Activated CD4-positive, alpha-beta memory T cell treated with anti-CD3 and anti-CD28 coated beads for 36 hours (primary cell): ENCODE results near the gene TNXB. TPM values are rescaled to one million over a fixed set of nuclear protein-coding genes. Genes with fewer than 3 reads are reported as not detected.

Experiments used
- CTCF ChIA-PET: fragments of 350-600 bp; sonication (Branson Sonifier 250); formaldehyde crosslinking; loops from one replicate; lab custom pipeline; 2021; ENCODE audit warnings: antibody characterized with exemption, inconsistent platforms; lab: Charles Lee
- POLR2A ChIA-PET: fragments of 350-600 bp; sonication (Branson Sonifier 250); formaldehyde crosslinking; loops from one replicate; lab custom pipeline; 2021; ENCODE audit warnings: antibody characterized with exemption; lab: Charles Lee
- DNase-seq: peaks from one replicate; pipeline ENCODE4 v3.0.0-alpha.2; 2020
- H3K27ac Mint-ChIP-seq: one replicate; pipeline ENCODE4 v1.8.0; 2021; ENCODE audit warnings: mixed read lengths
- H3K27me3 Mint-ChIP-seq: one replicate; pipeline ENCODE4 v1.8.0; 2021; ENCODE audit warnings: mixed read lengths
- H3K36me3 Mint-ChIP-seq: one replicate; pipeline ENCODE4 v1.8.0; 2021; ENCODE audit warnings: mixed read lengths
- H3K4me1 Mint-ChIP-seq: one replicate; pipeline ENCODE4 v1.8.0; 2021; ENCODE audit warnings: low read depth, mixed read lengths
- H3K4me3 Mint-ChIP-seq: one replicate; pipeline ENCODE4 v1.8.0; 2021; ENCODE audit warnings: mild to moderate bottlenecking, mixed read lengths
- H3K9me3 Mint-ChIP-seq: one replicate; pipeline ENCODE4 v1.8.0; 2021; ENCODE audit warnings: mixed read lengths
- intact Hi-C: fragments of 100-400 bp; cut with micrococcal nuclease; formaldehyde crosslinking; loops from one replicate; pipeline ENCODE4 v1.15.1; 2023
- total RNA-seq, 2 experiments: library from RNA; stranded (reverse); gene quantifications; one replicate each; pipeline ENCODE4 v1.2.3, GENCODE V29; 2021

TNXB gene
- total RNA-seq, 2 experiments from 2014 or later: 5.2 to 5.8 TPM

GRCh38 chr6:32089082-32089828 is 19.9 kb downstream of the TNXB start:
- no peak for DNase-seq
- Mint-ChIP-seq H3K27me3 (peaks cover 33% of the 10 kb centered on the region), H3K27ac (no peak overlapping the region), H3K9me3 (no peaks in the 10 kb centered on the region), H3K36me3 (no peaks in the 10 kb centered on the region), H3K4me1 (peaks cover 12% of the 10 kb centered on the region), H3K4me3 (no peak overlapping the region)
- CTCF ChIA-PET: interaction anchor here (0.9 kb wide), 2 partner anchors 41 to 137 kb away, joined by 3 read pairs; no protein-coding TSS in a partner anchor
- intact Hi-C loops: no loop called here
- POLR2A ChIA-PET: no interaction called here

- Mint-ChIP-seq H3K4me3 (no peak overlapping the region), H3K9me3 (no peaks in the 10 kb centered on the region), H3K27ac (no peak overlapping the region), H3K36me3 (no peaks in the 10 kb centered on the region), H3K4me1 (peaks cover 12% of the 10 kb centered on the region), H3K27me3 (peaks cover 35% of the 10 kb centered on the region)
- ChIA-PET CTCF (no interaction called here), POLR2A (no interaction called here)
- no peak for DNase-seq
- intact Hi-C loops: no loop called here
Measured at GRCh38 chr6:32088487-32089049, 20.6 kb downstream of the TNXB start.

GRCh38 chr6:32087574-32088486 is 21.3 kb downstream of the TNXB start:
- Mint-ChIP-seq H3K27me3 (peaks cover 32% of the 10 kb centered on the region), H3K4me1 (peaks cover 12% of the 10 kb centered on the region), H3K4me3 (no peak overlapping the region), H3K27ac (no peak overlapping the region), H3K9me3 (no peaks in the 10 kb centered on the region), H3K36me3 (no peaks in the 10 kb centered on the region)
- CTCF ChIA-PET: interaction anchor here (1.0 to 1.6 kb wide), 2 partner anchors 31 to 42 kb away, joined by 3 to 6 read pairs; no protein-coding TSS in a partner anchor
- DNase-seq: peak; percentile 86
- intact Hi-C loops: loop anchor here (1.0 kb wide), 1 partner anchor 66 kb away; the partner anchor contains the start of gene PPT2
- POLR2A ChIA-PET: no interaction called here

- CTCF ChIA-PET: interaction anchor here (1.0 to 1.6 kb wide), 2 partner anchors 32 to 43 kb away, joined by 3 to 6 read pairs; no protein-coding TSS in a partner anchor
- Mint-ChIP-seq H3K36me3 (no peaks in the 10 kb centered on the region), H3K4me1 (peaks cover 12% of the 10 kb centered on the region), H3K27ac (no peak overlapping the region), H3K4me3 (no peak overlapping the region), H3K9me3 (no peaks in the 10 kb centered on the region), H3K27me3 (peaks cover 29% of the 10 kb centered on the region)
- DNase-seq: peak; percentile 64
- POLR2A ChIA-PET: no interaction called here
- intact Hi-C loops: loop anchor here (1.0 kb wide), 1 partner anchor 67 kb away; the partner anchor contains the start of gene PPT2
Measured at GRCh38 chr6:32086661-32087573, 22.2 kb downstream of the TNXB start.

GRCh38 chr6:32085759-32086459 is 23.2 kb downstream of the TNXB start:
- Mint-ChIP-seq H3K4me1 (peaks cover 12% of the 10 kb centered on the region), H3K27ac (no peak overlapping the region), H3K36me3 (no peaks in the 10 kb centered on the region), H3K27me3 (peaks cover 31% of the 10 kb centered on the region), H3K9me3 (no peaks in the 10 kb centered on the region), H3K4me3 (no peak overlapping the region)
- ChIA-PET CTCF (no interaction called here), POLR2A (no interaction called here)
- DNase-seq: no peak
- intact Hi-C loops: no loop called here

GRCh38 chr6:32084780-32085179 is 24.4 kb downstream of the TNXB start:
- POLR2A ChIA-PET: no interaction called here
- Mint-ChIP-seq H3K9me3 (no peaks in the 10 kb centered on the region), H3K27ac (no peak overlapping the region), H3K36me3 (no peaks in the 10 kb centered on the region), H3K27me3 (peaks cover 36% of the 10 kb centered on the region), H3K4me3 (no peak overlapping the region), H3K4me1 (peaks cover 12% of the 10 kb centered on the region)
- CTCF ChIA-PET: no interaction called here
- no peak for DNase-seq
- intact Hi-C loops: no loop called here

GRCh38 chr6:32083812-32084768 is 25.0 kb downstream of the TNXB start:
- intact Hi-C loops: no loop called here
- no peak for DNase-seq
- H3K27ac Mint-ChIP-seq: no peak overlapping the region
- H3K9me3 Mint-ChIP-seq: no peaks in the 10 kb centered on the region
- no peaks in the 10 kb centered on the region for H3K36me3 Mint-ChIP-seq
- H3K4me3 Mint-ChIP-seq: no peak overlapping the region
- peaks cover 12% of the 10 kb centered on the region for H3K4me1 Mint-ChIP-seq
- peaks cover 34% of the 10 kb centered on the region for H3K27me3 Mint-ChIP-seq
- CTCF ChIA-PET: interaction anchor here (0.8 kb wide), 1 partner anchor 36 kb away, joined by 3 read pairs; no protein-coding TSS in a partner anchor
- POLR2A ChIA-PET: no interaction called here

GRCh38 chr6:32082935-32083334 is 26.2 kb downstream of the TNXB start:
- POLR2A ChIA-PET: interaction anchor here (0.7 kb wide), 1 partner anchor 383 kb away, joined by 3 read pairs; no protein-coding TSS in a partner anchor
- no peak overlapping the region for H3K4me3 Mint-ChIP-seq
- CTCF ChIA-PET: interaction anchor here (0.8 to 1.1 kb wide), 3 partner anchors 8 to 72 kb away, joined by 3 read pairs; no protein-coding TSS in a partner anchor
- intact Hi-C loops: no loop called here
- H3K36me3 Mint-ChIP-seq: no peaks in the 10 kb centered on the region
- peaks cover 12% of the 10 kb centered on the region for H3K4me1 Mint-ChIP-seq
- H3K27ac Mint-ChIP-seq: no peak overlapping the region
- no peaks in the 10 kb centered on the region for H3K9me3 Mint-ChIP-seq
- peak; percentile 17 for DNase-seq
- H3K27me3 Mint-ChIP-seq: peaks cover 29% of the 10 kb centered on the region

GRCh38 chr6:32082478-32082877 is 26.7 kb downstream of the TNXB start:
- Mint-ChIP-seq H3K36me3 (no peaks in the 10 kb centered on the region), H3K4me3 (no peak overlapping the region), H3K4me1 (peaks cover 12% of the 10 kb centered on the region), H3K27ac (no peak overlapping the region), H3K9me3 (no peaks in the 10 kb centered on the region), H3K27me3 (peaks cover 29% of the 10 kb centered on the region)
- intact Hi-C loops: no loop called here
- DNase-seq: no peak
- ChIA-PET POLR2A (interaction anchor here (0.7 kb wide), 1 partner anchor 383 kb away, joined by 3 read pairs; no protein-coding TSS in a partner anchor), CTCF (interaction anchor here (0.8 to 1.1 kb wide), 4 partner anchors 9 to 72 kb away, joined by 3 read pairs; no protein-coding TSS in a partner anchor)
